Kidney glomerular epithelial cell (primary cell): ENCODE data around the gene ZMIZ1.

Experiments
- DNase-seq: peaks from one replicate; lab custom pipeline; 2025; lab: John Stamatoyannopoulos, UW

ZMIZ1 gene

GRCh38 chr10:79358811-79359210 is 290.0 kb downstream of the ZMIZ1 start:
- DNase-seq: no peak

GRCh38 chr10:79359816-79360498 is 291.2 kb downstream of the ZMIZ1 start:
- DNase-seq: no peak

GRCh38 chr10:79360499-79361342 is 292.0 kb downstream of the ZMIZ1 start:
- no peak for DNase-seq

- no peak for DNase-seq
These were observed 293.1 kb downstream of the ZMIZ1 start for GRCh38 chr10:79361726-79362397.
